Measurements from ENCODE around the gene SEL1L3. TPM values are rescaled to one million over a fixed set of nuclear protein-coding genes. Genes with fewer than 3 reads are reported as not detected.

The SEL1L3 gene
- polyA plus RNA-seq, 1 of the 3 experiments (the other 2 are of a cell fraction) = 2.2 TPM

- TF ChIP-seq JUND (IDR thresholded peaks at IDR 0.05) = no peak
- TF ChIP-seq, protein P1, sequence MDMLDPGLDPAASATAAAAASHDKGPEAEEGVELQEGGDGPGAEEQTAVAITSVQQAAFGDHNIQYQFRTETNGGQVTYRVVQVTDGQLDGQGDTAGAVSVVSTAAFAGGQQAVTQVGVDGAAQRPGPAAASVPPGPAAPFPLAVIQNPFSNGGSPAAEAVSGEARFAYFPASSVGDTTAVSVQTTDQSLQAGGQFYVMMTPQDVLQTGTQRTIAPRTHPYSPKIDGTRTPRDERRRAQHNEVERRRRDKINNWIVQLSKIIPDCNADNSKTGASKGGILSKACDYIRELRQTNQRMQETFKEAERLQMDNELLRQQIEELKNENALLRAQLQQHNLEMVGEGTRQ (IDR thresholded peaks at IDR 0.05; ENCODE audit: borderline replicate concordance, low read depth, low read length) = no peak
- no peak for TF ChIP-seq MXI1 (IDR thresholded peaks at IDR 0.05; ENCODE audit: low read depth, low read length)
- no peak for TF ChIP-seq MEF2A (IDR thresholded peaks at IDR 0.05; ENCODE audit: borderline replicate concordance, low read depth)
- TF ChIP-seq, protein P2, sequence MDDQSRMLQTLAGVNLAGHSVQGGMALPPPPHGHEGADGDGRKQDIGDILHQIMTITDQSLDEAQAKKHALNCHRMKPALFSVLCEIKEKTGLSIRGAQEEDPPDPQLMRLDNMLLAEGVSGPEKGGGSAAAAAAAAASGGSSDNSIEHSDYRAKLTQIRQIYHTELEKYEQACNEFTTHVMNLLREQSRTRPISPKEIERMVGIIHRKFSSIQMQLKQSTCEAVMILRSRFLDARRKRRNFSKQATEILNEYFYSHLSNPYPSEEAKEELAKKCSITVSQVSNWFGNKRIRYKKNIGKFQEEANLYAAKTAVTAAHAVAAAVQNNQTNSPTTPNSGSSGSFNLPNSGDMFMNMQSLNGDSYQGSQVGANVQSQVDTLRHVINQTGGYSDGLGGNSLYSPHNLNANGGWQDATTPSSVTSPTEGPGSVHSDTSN (IDR thresholded peaks at IDR 0.05) = no peak
These were observed 10.3 kb upstream of the SEL1L3 start (continued) for GRCh38 chr4:25872851-25873631.

DNA sequence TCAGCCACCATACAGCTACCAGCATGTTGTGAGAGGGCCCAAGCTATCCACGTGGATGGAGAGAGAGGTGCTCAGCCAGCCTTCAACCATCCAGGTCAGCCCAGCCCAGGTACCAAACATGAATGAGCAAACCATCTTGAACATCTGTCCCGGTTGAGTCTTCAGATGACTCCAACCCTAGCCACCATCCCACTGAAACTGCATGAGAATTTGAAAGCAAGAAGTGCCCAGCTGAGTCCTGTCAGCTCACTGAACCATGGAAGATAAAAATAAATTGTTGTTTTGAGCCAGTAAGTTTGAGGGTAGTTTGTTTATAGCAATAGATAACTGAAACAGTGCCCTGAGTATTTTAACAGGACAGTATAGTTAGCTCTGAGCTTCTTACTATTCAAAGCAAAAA, 7.3 kb upstream of the SEL1L3 start:
- H3F3A ChIP-seq (replicated peaks; ENCODE audit: insufficient read depth) = no peaks in the 10 kb centered on the region
- H3K27ac ChIP-seq (ENCODE audit: low read depth in 2 of 2, low read length in 1 of 2) = no peak overlapping the region
- 49% methylated on average over 2 of the region's 2 CpGs for WGBS (ENCODE audit: low lambda C conversion rate)
- H3K4me2 ChIP-seq = no peak overlapping the region
- no peaks in the 10 kb centered on the region for H3K79me2 ChIP-seq (ENCODE audit: insufficient read depth)
- no peak for DNase-seq
- H3K36me3 ChIP-seq (replicated peaks in 1 of 2; ENCODE audit: control insufficient read depth in 1 of 2, insufficient read depth in 2 of 2, low read length in 1 of 2) = no peaks in the 10 kb centered on the region
- TF ChIP-seq MXI1 (IDR thresholded peaks at IDR 0.05; ENCODE audit: low read depth, low read length) (no peak), CHD2 (IDR thresholded peaks at IDR 0.05; ENCODE audit: low read length, partially characterized antibody) (no peak), FOXM1 (IDR thresholded peaks at IDR 0.05; ENCODE audit: low read depth) (no peak), GABPA (IDR thresholded peaks at IDR 0.05; ENCODE audit: low read depth) (no peak)
- TF ChIP-seq, protein P3, sequence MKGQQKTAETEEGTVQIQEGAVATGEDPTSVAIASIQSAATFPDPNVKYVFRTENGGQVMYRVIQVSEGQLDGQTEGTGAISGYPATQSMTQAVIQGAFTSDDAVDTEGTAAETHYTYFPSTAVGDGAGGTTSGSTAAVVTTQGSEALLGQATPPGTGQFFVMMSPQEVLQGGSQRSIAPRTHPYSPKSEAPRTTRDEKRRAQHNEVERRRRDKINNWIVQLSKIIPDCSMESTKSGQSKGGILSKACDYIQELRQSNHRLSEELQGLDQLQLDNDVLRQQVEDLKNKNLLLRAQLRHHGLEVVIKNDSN (IDR thresholded peaks at IDR 0.05; ENCODE audit: borderline replicate concordance, low read depth) = no peak
- TF ChIP-seq, protein P4, sequence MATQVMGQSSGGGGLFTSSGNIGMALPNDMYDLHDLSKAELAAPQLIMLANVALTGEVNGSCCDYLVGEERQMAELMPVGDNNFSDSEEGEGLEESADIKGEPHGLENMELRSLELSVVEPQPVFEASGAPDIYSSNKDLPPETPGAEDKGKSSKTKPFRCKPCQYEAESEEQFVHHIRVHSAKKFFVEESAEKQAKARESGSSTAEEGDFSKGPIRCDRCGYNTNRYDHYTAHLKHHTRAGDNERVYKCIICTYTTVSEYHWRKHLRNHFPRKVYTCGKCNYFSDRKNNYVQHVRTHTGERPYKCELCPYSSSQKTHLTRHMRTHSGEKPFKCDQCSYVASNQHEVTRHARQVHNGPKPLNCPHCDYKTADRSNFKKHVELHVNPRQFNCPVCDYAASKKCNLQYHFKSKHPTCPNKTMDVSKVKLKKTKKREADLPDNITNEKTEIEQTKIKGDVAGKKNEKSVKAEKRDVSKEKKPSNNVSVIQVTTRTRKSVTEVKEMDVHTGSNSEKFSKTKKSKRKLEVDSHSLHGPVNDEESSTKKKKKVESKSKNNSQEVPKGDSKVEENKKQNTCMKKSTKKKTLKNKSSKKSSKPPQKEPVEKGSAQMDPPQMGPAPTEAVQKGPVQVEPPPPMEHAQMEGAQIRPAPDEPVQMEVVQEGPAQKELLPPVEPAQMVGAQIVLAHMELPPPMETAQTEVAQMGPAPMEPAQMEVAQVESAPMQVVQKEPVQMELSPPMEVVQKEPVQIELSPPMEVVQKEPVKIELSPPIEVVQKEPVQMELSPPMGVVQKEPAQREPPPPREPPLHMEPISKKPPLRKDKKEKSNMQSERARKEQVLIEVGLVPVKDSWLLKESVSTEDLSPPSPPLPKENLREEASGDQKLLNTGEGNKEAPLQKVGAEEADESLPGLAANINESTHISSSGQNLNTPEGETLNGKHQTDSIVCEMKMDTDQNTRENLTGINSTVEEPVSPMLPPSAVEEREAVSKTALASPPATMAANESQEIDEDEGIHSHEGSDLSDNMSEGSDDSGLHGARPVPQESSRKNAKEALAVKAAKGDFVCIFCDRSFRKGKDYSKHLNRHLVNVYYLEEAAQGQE (IDR thresholded peaks at IDR 0.05; ENCODE audit: low read depth, low read length) = no peak
- H4K20me1 ChIP-seq (ENCODE audit: insufficient read depth) = no peaks in the 10 kb centered on the region
- POLR2A ChIA-PET = no interaction called here
- H3K9ac ChIP-seq = no peak overlapping the region
- H3K27me3 ChIP-seq (ENCODE audit: insufficient read depth) = no peaks in the 10 kb centered on the region
- CTCF ChIA-PET = no interaction called here
- H3K4me3 ChIP-seq (ENCODE audit: low read depth in 2 of 2, low read length in 1 of 2) = no peak overlapping the region
- no peaks in the 10 kb centered on the region for H3K4me1 ChIP-seq (ENCODE audit: control insufficient read depth in 1 of 2, insufficient read depth in 2 of 2, low read depth in 1 of 2, low read length in 1 of 2)
- H2AFZ ChIP-seq (ENCODE audit: low read depth) = no peak overlapping the region
- H3K9me3 ChIP-seq = no peaks in the 10 kb centered on the region
- H3K9me2 ChIP-seq = no peaks in the 10 kb centered on the region
